SKM-1 (cell line): ENCODE results near the gene MGAT4A.
"Not testable (repeated sequence)": the region's sequence is repeated elsewhere in the genome, so short reads cannot be mapped to it uniquely, and the experiment has no call there.

ENCODE experiments used
- DNase-seq: peaks from one replicate; lab custom pipeline; 2025; ENCODE audit not compliant: unreplicated experiment; lab: John Stamatoyannopoulos, UW

Gene MGAT4A

GRCh38 chr2:98759827-98760625 is 29.1 kb upstream of the MGAT4A start:
- no peak for DNase-seq

GRCh38 chr2:98759338-98759737 is 28.4 kb upstream of the MGAT4A start:
- peak; percentile 31 for DNase-seq

GRCh38 chr2:98757904-98758421 is 27.0 kb upstream of the MGAT4A start:
- DNase-seq = peak; percentile 96

GRCh38 chr2:98753801-98754200 is 22.9 kb upstream of the MGAT4A start:
- peak; percentile 38 for DNase-seq

GRCh38 chr2:98752711-98753110 is 21.8 kb upstream of the MGAT4A start:
- not testable (repeated sequence) for DNase-seq

- no peak for DNase-seq
Measured at GRCh38 chr2:98751748-98752147, 20.8 kb upstream of the MGAT4A start.

- no peak for DNase-seq
Measured at GRCh38 chr2:98750593-98751282, 19.8 kb upstream of the MGAT4A start.

- peak; percentile 85 for DNase-seq
Measured at GRCh38 chr2:98749066-98749450, 18.1 kb upstream of the MGAT4A start.

- DNase-seq = no peak
Measured at GRCh38 chr2:98748292-98749065, 17.5 kb upstream of the MGAT4A start.

- DNase-seq = no peak
Measured at GRCh38 chr2:98747888-98748287, 17.0 kb upstream of the MGAT4A start.

GRCh38 chr2:98746426-98746825 is 15.5 kb upstream of the MGAT4A start:
- no peak for DNase-seq

- DNase-seq = no peak
Measured at GRCh38 chr2:98744595-98744994, 13.7 kb upstream of the MGAT4A start.

- no peak for DNase-seq
Measured at GRCh38 chr2:98743835-98744234, 12.9 kb upstream of the MGAT4A start.

- DNase-seq = no peak
Measured at GRCh38 chr2:98739020-98739419, 8.1 kb upstream of the MGAT4A start.

GRCh38 chr2:98738304-98738703 is 7.4 kb upstream of the MGAT4A start:
- DNase-seq = no peak

- DNase-seq = no peak
Measured at GRCh38 chr2:98737848-98738247, 6.9 kb upstream of the MGAT4A start.

- DNase-seq = no peak
Measured at GRCh38 chr2:98736464-98736889, 5.5 kb upstream of the MGAT4A start.

- DNase-seq = no peak
Measured at GRCh38 chr2:98734823-98735260, 3.9 kb upstream of the MGAT4A start.

- no peak for DNase-seq
Measured at GRCh38 chr2:98734162-98734561, 3.2 kb upstream of the MGAT4A start.

GRCh38 chr2:98732430-98733051 is 1.6 kb upstream of the MGAT4A start:
- DNase-seq = no peak

- no peak for DNase-seq
Measured at GRCh38 chr2:98731894-98732349, 990 bp upstream of the MGAT4A start.
